GM19468 (cell line): ENCODE measurements around the gene WDR4.
"Not testable (repeated sequence)": the region's sequence is repeated elsewhere in the genome, so short reads cannot be mapped to it uniquely, and the experiment has no call there.

ENCODE experiments used
- ATAC-seq: cut with Tn5 transposase; IDR thresholded peaks from one replicate; pipeline ENCODE4 v1.9.1; 2021; ENCODE audit warnings: mild to moderate bottlenecking, moderate library complexity, moderate number of reproducible peaks; ENCODE audit not compliant: unreplicated experiment; ENCODE audit errors: extremely low read depth

The WDR4 gene

GRCh38 chr21:42820616-42821465 lies 58.5 kb downstream of the WDR4 start:
- ATAC-seq, result no peak

DNA sequence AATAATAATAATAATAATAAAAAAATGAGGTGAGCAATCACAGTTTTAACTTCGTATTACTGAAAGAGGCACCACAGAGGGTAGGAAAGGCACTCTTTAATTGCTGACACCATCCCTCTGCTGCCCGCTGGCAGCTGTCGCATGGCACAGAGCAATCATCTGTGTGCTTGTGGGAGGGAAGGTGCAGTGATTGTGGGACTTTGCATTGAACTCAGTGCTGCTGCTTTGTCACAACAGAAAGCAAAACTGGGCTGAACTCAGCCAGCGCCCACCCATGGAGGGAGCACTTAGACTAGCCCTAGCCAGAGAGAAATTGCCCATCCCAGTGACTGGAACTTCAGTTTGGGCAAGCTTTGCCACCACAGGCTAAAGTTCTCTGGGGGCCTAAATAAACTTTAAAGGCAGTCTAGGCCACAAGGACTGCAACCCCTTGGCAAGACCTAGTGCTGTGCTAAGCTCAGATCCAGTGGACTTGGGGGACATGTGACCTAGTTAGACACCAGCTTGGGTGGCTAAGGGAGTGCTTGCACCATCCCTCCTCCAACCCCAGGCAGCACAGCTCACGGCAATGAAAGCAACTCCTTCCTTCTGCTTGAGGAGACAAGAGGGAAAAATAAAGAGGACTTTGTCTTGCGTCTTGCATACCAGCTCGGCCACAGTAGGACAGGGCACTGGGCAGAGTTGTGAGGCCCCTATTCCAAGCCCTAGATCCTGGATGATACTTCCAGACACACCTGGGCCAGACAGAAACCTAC lies 59.3 kb downstream of the WDR4 start:
- no peak for ATAC-seq

GRCh38 chr21:42818328-42818749 lies 61.0 kb downstream of the WDR4 start:
- no peak for ATAC-seq

DNA sequence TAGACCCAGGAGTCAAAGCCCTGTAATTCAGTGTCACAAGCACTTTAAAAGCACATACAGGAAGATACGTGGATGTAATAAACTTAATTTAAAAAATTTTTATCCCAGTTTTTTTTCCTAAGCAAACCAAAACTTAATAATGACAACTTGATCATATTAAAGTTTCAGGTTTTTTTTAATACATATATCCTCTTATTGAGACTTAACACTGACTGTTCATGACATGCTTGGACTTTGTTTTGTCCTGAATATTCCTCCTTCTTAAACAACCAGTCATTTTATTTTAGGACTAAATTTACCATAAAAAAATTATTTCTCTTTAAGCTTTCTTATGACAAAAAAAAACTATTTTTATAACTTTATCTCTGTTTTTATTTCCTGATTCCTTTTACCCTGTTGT lies 64.1 kb downstream of the WDR4 start:
- ATAC-seq, result no peak

DNA sequence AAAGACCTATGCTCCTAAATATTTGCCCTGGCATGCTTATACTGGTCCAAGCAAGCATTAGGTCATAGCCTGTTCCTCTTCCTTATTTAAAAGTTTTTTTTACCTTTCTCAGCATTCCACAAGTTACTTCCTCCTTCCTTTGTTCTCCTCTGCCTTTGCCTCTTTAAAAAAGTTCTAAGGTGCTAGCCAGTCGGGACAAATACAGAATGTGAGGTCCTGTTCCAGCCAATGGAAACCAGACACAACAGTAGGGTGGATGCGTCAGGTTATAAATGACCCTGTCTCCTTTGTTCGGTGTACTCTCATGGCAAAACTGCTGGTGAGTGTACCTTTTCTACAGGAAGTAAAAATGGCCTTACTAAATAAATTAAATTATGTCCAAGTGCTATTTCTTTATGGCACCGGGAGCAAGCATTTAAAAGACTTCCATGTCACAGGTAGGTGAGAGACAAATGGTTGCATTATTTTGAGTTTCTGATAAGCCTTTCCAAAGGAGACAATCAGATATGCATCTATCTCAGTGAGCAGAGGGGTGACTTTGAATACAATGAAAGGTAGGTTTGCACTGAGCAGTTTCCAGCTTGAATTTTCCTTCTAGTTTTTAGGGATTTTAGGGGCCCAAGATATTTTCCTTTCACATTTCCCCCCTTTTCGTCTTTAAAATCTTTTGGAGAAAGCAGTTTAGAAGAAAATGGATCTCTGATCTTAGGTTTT lies 66.7 kb downstream of the WDR4 start:
- not testable (repeated sequence) for ATAC-seq

DNA sequence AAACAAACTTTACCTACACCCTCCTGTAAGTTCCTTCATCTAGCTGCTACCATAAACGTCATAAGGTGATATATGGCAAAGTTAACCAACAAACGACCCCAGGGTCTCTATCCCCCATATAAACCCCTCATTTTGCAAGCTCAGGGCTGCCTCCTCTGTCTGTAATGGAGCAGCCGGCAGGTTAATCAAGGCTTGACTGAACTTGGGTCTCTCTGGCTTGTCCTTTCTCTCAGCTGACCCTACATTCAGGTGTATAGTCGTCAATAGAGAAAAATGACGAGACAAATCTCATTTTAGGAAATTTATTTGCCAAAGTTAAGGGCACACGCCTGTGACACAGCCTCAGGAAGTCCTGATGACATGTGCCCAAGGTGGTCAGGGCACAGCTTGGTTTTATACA lies 67.4 kb downstream of the WDR4 start:
- ATAC-seq, result no peak

DNA sequence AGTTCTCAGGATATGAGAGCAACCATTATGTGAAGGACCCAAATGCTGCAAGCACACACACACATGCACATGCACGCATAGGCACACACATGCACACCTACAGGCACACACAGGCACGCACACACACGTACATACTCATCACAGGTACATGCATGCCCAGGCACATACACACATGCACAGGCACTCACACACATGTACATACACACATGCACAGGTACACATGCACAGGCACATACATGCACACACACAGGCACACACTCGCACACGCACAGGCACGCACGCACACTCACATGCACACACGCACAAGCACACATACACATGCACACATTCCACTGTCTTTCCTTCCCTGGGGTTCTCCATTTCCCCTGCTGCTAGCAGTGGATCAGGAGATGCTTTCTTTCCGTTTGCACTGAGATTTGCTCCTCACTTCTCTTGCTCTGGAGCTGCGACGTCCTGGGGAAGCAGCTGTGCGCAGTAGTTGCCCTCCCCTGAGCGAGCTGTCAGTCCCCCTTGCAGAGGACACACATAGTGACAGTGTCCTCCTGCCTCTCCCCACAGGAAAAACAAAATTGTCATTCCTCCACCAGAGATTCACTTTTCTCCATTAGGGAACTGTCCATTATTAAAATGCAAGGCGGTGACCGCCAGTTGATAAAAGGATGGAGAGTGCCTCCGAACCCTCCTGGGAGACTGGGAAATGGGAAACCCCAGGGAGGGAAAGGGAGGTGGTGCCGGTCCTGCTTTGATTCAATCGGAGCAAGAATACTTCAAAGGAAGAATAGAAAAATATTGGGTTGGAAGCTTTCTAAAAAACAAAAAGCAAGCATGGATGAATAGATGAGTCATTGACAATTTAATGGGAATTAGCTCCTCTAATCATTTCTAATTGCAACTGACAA lies 69.5 kb downstream of the WDR4 start:
- no peak for ATAC-seq

GRCh38 chr21:42809171-42809570 lies 70.2 kb downstream of the WDR4 start:
- ATAC-seq, result no peak

DNA sequence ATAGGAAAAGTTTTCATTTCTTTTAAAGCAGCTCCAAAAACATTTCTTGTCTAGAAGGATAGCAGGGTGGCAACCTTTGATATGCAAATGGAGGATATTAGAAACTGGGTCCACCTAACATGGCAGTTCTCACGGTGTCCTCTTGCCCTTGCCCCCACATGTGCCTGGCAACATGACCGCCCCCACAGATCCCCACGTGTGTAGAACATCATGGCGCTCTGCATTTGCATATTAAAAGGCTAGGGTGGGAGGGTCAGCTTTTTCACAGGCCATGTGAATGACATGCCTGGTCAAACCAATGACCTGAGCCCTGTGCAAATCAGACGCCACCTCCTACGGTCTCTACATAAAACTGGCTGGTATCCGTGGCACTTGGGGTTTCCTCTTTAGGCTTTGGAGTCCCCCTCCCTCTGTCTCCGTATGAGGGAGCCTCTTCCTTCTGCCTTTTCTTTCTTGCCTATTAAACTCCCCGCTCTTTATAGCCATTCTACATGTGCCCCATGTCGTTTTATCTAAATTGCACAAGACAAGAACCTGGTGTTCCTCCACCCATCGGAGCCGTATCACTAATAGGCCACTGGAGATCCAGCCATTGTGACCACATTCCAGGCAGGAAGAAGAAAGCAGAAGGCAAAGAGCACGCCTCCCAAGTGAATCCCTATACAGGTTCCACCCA lies 71.3 kb downstream of the WDR4 start:
- ATAC-seq, result no peak

DNA sequence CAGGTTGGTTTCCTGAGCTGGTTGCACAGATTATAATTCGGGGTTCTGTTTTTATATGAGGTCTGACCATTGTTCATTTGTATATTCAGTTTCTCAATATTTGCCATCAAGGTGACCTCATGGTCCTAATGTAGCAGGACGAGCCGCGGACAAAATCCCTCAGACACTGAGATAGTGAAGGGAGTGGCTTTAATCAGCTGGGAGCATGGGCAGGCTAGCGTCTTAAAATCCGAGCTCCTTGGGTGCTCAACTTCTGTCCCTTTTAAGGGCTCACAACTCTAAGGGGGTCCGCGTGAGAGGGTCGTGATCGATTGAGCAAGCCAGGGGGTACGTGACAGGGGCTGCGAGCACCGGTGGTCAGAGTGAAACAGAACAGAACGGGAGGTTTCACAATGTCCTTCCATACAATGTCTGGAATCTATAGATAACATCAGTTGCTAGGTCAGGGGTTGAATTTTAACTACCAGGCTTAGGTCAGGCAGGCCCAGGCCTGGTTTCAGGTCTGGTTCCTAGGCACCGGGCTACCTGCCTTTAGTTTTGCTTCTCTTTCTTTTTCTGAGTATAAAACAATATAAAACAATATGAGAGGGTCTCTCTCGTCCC lies 71.9 kb downstream of the WDR4 start:
- not testable (repeated sequence) for ATAC-seq

- no peak for ATAC-seq
Observed at GRCh38 chr21:42806509-42807140, 72.7 kb downstream of the WDR4 start.

DNA sequence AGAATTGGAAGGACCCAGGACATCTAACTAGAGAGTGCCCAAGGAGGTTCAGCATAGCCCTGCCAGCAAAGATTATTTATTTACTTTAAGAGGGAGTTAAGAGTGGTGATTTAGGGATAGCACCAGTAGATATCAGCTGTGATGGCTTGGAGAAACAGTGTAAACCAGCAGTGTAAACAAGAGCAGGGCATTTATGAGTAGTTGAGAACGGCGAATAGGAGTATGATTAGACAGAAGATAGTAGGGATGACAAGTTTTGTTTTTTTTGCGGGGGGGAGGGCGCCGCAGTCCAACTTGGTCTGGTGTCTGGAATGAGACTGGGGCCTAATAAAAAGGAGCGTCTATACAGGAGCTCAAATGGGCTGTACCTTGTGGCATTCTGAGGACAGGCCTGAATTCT lies 77.7 kb downstream of the WDR4 start:
- not testable (repeated sequence) for ATAC-seq

GRCh38 chr21:42799948-42800347 lies 79.4 kb downstream of the WDR4 start:
- no peak for ATAC-seq

DNA sequence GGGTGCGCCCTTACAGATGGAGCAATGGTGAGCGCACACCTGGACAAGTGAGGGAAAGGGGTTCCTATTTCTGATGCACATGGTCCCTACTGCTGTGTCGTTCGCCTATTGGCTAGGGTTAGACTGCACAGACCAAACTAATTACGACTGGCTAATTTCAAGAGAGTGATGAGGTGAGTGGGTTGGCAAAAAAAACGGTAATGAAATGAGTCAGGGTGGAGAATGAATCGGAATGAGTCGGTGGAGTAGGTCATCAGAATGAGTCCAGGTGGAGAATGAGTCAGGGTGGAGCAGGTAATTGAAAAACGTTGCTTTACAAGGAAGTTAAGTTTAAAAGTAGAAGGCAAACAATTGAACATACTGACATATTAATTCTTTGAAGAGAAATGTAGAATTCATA lies 79.8 kb downstream of the WDR4 start:
- ATAC-seq, result no peak
